Left ventricle myocardium inferior (tissue), 1 donor: Measurements from ENCODE around the gene TRPM2. TPM values are rescaled to one million over a fixed set of nuclear protein-coding genes. Genes with fewer than 3 reads are reported as not detected.

ENCODE experiments used
- DNase-seq: peaks from one replicate; pipeline ENCODE4 v3.0.0-alpha.2; 2020
- H3K27ac ChIP-seq: fragments of 200-600 bp; replicated peaks from 2 replicates; pipeline ENCODE4 v1.8.0; 2021
- H3K27me3 ChIP-seq: fragments of 200-600 bp; 2 replicates; pipeline ENCODE4 v1.8.0; 2021; ENCODE audit warnings: low read depth
- H3K36me3 ChIP-seq: fragments of 200-600 bp; 2 replicates; pipeline ENCODE4 v1.8.0; 2021
- H3K4me1 ChIP-seq: fragments of 200-600 bp; 2 replicates; pipeline ENCODE4 v1.8.0; 2021
- H3K4me3 ChIP-seq: fragments of 200-600 bp; 2 replicates; pipeline ENCODE4 v1.8.0; 2021; ENCODE audit warnings: mild to moderate bottlenecking, moderate library complexity
- H3K9me3 ChIP-seq: fragments of 200-600 bp; replicated peaks from 2 replicates; pipeline ENCODE4 v1.8.0; 2021
- intact Hi-C: fragments of 100-400 bp; cut with micrococcal nuclease; formaldehyde crosslinking; loops from one replicate; pipeline ENCODE4 v1.11.0; 2022
- total RNA-seq: library from RNA; stranded (reverse); fragmentation: NEBNext Ultra II Directional; extraction: Animal tissue kit (Norgen Biotek cat#: 25700); gene quantifications from one replicate; pipeline ENCODE4 v1.2.1, GENCODE V29; 2021
- TF ChIP-seq, protein P1 (sequence below): fragments of 200-600 bp; IDR thresholded peaks from 2 replicates; pipeline ENCODE4 v1.8.0; 2021; ENCODE audit warnings: antibody characterized with exemption, mild to moderate bottlenecking, borderline replicate concordance
- donor health status: DM: no; HTN: yes; CAD: no; lungs with severe emphysema.

TRPM2 gene
- total RNA-seq, 1 donor from 2014 or later: 1.8 TPM

DNA sequence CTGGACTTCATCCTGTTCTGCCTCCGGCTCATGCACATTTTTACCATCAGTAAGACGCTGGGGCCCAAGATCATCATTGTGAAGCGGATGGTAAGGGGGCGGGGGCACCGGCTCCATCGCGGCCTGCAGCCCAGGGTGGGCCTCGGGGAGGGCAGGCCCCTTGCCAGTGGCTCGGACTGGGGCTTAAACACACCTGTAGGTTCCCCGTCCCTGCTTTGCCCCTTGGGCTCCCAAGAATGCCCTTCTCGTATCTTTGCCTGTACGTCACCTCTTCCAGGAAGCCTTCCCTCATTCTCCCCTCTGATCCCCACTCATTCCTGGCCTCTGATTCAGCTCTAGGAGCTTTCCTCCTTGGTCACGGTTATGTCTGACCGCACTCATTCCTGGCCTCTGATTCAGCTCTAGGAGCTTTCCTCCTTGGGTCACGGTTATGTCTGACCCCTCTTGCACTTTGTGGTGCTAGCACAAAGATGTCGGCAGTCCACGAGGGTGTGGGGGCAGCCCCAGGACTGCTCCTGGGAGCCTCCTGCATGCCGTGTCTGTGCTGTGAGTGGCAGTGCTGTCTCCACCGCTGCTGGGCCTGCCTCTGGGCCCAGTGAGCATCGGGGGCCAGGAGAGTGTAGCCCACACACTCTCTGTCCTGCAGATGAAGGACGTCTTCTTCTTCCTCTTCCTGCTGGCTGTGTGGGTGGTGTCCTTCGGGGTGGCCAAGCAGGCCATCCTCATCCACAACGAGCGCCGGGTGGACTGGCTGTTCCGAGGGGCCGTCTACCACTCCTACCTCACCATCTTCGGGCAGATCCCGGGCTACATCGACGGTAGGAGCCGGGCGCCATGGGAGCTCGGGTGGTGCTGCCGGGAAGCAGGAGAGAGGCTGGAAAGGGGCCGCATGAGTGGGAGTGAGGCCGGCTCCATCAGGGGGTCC lies 52.8 kb downstream of the TRPM2 start:
- no peak overlapping the region for H3K4me3 ChIP-seq
- H3K9me3 ChIP-seq: no peaks in the 10 kb centered on the region
- no peak for DNase-seq
- no peaks in the 10 kb centered on the region for H3K27me3 ChIP-seq
- TF ChIP-seq, protein P1, sequence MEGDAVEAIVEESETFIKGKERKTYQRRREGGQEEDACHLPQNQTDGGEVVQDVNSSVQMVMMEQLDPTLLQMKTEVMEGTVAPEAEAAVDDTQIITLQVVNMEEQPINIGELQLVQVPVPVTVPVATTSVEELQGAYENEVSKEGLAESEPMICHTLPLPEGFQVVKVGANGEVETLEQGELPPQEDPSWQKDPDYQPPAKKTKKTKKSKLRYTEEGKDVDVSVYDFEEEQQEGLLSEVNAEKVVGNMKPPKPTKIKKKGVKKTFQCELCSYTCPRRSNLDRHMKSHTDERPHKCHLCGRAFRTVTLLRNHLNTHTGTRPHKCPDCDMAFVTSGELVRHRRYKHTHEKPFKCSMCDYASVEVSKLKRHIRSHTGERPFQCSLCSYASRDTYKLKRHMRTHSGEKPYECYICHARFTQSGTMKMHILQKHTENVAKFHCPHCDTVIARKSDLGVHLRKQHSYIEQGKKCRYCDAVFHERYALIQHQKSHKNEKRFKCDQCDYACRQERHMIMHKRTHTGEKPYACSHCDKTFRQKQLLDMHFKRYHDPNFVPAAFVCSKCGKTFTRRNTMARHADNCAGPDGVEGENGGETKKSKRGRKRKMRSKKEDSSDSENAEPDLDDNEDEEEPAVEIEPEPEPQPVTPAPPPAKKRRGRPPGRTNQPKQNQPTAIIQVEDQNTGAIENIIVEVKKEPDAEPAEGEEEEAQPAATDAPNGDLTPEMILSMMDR: no peak
- intact Hi-C loops: no loop called here
- no peak overlapping the region for H3K27ac ChIP-seq
- no peaks in the 10 kb centered on the region for H3K36me3 ChIP-seq
- no peaks in the 10 kb centered on the region for H3K4me1 ChIP-seq

- intact Hi-C loops: no loop called here
- no peak for DNase-seq
- H3K27ac ChIP-seq: no peak overlapping the region
- no peaks in the 10 kb centered on the region for H3K36me3 ChIP-seq
- no peaks in the 10 kb centered on the region for H3K27me3 ChIP-seq
- TF ChIP-seq, protein P1: no peak
- peaks cover 3% of the 10 kb centered on the region for H3K9me3 ChIP-seq
- H3K4me3 ChIP-seq: no peak overlapping the region
- no peaks in the 10 kb centered on the region for H3K4me1 ChIP-seq
Measured at GRCh38 chr21:44406953-44407352, 53.5 kb downstream of the TRPM2 start.

DNA sequence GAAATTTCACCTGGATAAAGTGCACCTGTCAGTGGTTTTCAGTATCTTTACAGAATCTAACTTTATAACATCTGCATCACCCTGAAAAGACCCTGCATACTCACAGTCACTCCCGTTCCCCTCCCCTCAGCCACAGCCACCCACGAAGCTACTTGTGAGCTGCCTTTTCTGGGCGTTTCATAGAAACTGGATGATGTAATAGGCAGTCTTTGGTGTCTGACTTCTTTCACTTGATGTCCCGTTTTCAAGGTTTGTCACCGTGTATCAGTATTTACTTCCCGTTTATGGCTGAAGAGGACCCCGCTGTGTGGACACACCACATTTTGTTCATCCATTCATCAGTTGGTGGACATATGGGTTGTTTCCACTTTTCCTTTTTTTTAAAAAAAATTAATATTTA lies 54.1 kb downstream of the TRPM2 start:
- Histone ChIP-seq H3K4me3 (no peak overlapping the region), H3K9me3 (peaks cover 8% of the 10 kb centered on the region), H3K27ac (no peak overlapping the region), H3K36me3 (no peaks in the 10 kb centered on the region), H3K4me1 (no peaks in the 10 kb centered on the region), H3K27me3 (no peaks in the 10 kb centered on the region)
- intact Hi-C loops: no loop called here
- TF ChIP-seq, protein P1: no peak
- DNase-seq: no peak

DNA sequence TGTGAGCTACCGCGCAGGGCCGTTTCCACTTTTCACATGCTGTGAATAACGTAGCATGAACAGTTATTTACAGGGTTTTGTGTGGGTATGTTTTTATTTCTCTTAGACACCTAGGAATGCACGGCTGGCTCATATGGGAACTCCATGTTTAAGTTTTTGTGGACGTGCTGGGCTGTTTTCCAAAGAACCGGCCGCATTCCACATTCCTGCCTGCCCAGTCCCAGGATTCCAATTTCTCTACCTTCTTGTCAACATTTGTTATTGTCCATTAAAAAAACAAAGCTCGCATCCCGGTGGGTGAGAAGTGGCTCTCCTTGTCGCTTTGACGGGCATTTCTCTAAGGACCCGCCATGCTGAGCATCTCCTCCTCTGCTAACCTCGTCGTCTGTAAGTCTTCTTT lies 54.8 kb downstream of the TRPM2 start:
- TF ChIP-seq, protein P1: no peak
- Histone ChIP-seq H3K4me3 (no peak overlapping the region), H3K36me3 (no peaks in the 10 kb centered on the region), H3K4me1 (no peaks in the 10 kb centered on the region), H3K27me3 (no peaks in the 10 kb centered on the region), H3K27ac (no peak overlapping the region), H3K9me3 (peaks cover 13% of the 10 kb centered on the region)
- DNase-seq: no peak
- intact Hi-C loops: no loop called here

- Histone ChIP-seq H3K4me1 (no peaks in the 10 kb centered on the region), H3K9me3 (peaks cover 13% of the 10 kb centered on the region), H3K27me3 (peaks cover 43% of the 10 kb centered on the region), H3K27ac (no peak overlapping the region), H3K36me3 (no peaks in the 10 kb centered on the region), H3K4me3 (no peak overlapping the region)
- TF ChIP-seq, protein P1: no peak
- intact Hi-C loops: no loop called here
- DNase-seq: no peak
Measured at GRCh38 chr21:44413566-44414290, 60.3 kb downstream of the TRPM2 start.
